Adrenal gland (tissue), 5 donors: ENCODE data around the gene GPC6.

Experiments used
- POLR2A ChIP-seq, 2 donors: fragments of 450-650 bp; IDR thresholded peaks; one replicate each; pipeline ENCODE4 v1.6.1; 2017; ENCODE audit warnings: antibody characterized with exemption in 2 of 2, mild to moderate bottlenecking in 2 of 2, moderate library complexity in 1 of 2
- TF ChIP-seq, protein P1 (sequence below), 6 experiments: fragments of 450-650 bp in 4 of 6; fragments of 200-600 bp in 2 of 6; sonication (generic) in 1 of 6; IDR thresholded peaks; 1 replicate in 5 of 6; 2 replicates in 1 of 6; pipeline versions ENCODE4 v1.5.1 to v1.8.0; 2016 to 2021; ENCODE audit warnings: antibody characterized with exemption in 6 of 6, mild to moderate bottlenecking in 2 of 6, moderate library complexity in 1 of 6
- donor health status: DM: no; HTN: no; CAD: no.

DNA sequence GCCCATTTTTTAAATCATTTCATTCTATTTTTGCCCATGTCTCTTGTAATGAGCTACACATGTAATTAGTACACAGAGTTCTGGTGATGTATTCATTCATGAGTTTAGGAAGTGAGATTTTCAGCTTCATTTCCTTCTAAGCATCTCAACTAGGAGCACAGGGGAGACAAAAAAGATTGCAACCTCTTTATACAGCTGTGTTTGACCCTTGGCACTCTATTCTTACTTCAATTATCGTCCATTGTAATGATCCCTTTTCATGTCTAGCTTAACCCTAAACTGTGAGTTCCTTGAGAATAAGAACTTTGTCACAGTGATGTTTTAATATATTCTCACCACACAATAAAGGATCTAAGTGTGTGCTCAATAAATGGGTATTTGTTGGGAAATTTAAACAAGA lies 67.1 kb downstream of the GPC6 start:
- TF ChIP-seq, protein P1, sequence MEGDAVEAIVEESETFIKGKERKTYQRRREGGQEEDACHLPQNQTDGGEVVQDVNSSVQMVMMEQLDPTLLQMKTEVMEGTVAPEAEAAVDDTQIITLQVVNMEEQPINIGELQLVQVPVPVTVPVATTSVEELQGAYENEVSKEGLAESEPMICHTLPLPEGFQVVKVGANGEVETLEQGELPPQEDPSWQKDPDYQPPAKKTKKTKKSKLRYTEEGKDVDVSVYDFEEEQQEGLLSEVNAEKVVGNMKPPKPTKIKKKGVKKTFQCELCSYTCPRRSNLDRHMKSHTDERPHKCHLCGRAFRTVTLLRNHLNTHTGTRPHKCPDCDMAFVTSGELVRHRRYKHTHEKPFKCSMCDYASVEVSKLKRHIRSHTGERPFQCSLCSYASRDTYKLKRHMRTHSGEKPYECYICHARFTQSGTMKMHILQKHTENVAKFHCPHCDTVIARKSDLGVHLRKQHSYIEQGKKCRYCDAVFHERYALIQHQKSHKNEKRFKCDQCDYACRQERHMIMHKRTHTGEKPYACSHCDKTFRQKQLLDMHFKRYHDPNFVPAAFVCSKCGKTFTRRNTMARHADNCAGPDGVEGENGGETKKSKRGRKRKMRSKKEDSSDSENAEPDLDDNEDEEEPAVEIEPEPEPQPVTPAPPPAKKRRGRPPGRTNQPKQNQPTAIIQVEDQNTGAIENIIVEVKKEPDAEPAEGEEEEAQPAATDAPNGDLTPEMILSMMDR (IDR thresholded peaks at IDR 0.05), result no peak
- no peak for TF ChIP-seq POLR2A (IDR thresholded peaks at IDR 0.05)
